HCT116 (cell line): ENCODE data around the gene RAI14. TPM values are rescaled to one million over a fixed set of nuclear protein-coding genes. Genes with fewer than 3 reads are reported as not detected.

Source experiments
- ATAC-seq: fragments of 200-7000 bp; cut with Tn5 transposase; 2 replicates; pipeline ENCODE4 v1.9.1; 2020; ENCODE audit warnings: mild to moderate bottlenecking, moderate library complexity
- BruUV-seq: library from RNA; stranded (reverse); fragments of 400-500 nt; replicated peaks from 2 replicates; lab custom pipeline; 2021; lab: Mats Ljungman, UMichigan
- CTCF ChIA-PET: fragments of 300-600 bp; sonication (Branson Sonifier 250); formaldehyde crosslinking; loops from one replicate; lab custom pipeline; 2021; ENCODE audit warnings: antibody characterized with exemption; lab: Charles Lee
- POLR2A ChIA-PET: fragments of 300-600, 350-600 bp; sonication (Branson Sonifier 250); formaldehyde crosslinking; loops from one replicate; lab custom pipeline; 2021; ENCODE audit warnings: antibody characterized with exemption; lab: Charles Lee
- RAD21 ChIA-PET, 2 experiments: fragments of 300-600 bp; sonication (Branson Sonifier 250); formaldehyde crosslinking; loops; one replicate each; lab custom pipeline; 2023; ENCODE audit warnings: low total read pairs in 2 of 2; ENCODE audit not compliant: uncharacterized antibody in 2 of 2, unreplicated experiment in 2 of 2, low non-redundant PET in 1 of 2; lab: Charles Lee
- DNase-seq: peaks from one replicate; pipeline ENCODE4 v3.0.0-alpha.2; 2010; ENCODE audit warnings: low read depth, low spot score
- H2AFZ ChIP-seq: fragments of 200-600 bp; shearing (Covaris generic), sonication (generic); 2 replicates; pipeline ENCODE4 v1.6.1; 2017; ENCODE audit warnings: low read depth, mixed run types, mixed read lengths, antibody characterized with exemption, low read length; ENCODE audit not compliant: poor library complexity, severe bottlenecking
- H3K27ac ChIP-seq: 2 replicates; pipeline ENCODE4 v1.5.1; 2012; ENCODE audit warnings: low read depth, low read length
- H3K27me3 ChIP-seq: fragments of 200-600 bp; sonication (generic); 2 replicates; pipeline ENCODE4 v1.6.1; 2016; ENCODE audit warnings: mixed run types, low read length, mixed read lengths; ENCODE audit not compliant: insufficient read depth
- H3K36me3 ChIP-seq, 2 experiments: fragments of 200-500 bp in 1 of 2; fragments of 200-600 bp in 1 of 2; sonication (Bioruptor generic) in 1 of 2; sonication (generic) in 1 of 2; 2 replicates each; pipeline versions ENCODE4 v1.5.1 to v1.6.1; 2014 to 2016; ENCODE audit warnings: low read length in 2 of 2, inconsistent platforms in 1 of 2, mixed read lengths in 1 of 2, mixed run types in 1 of 2; ENCODE audit not compliant: insufficient read depth in 2 of 2, control insufficient read depth in 1 of 2
- H3K4me1 ChIP-seq, 2 experiments: fragments of 200-600 bp in 1 of 2; sonication (generic) in 1 of 2; 2 replicates each; pipeline versions ENCODE4 v1.5.1 to v1.6.1; 2012 to 2017; ENCODE audit warnings: low read length in 2 of 2, inconsistent platforms in 1 of 2, mild to moderate bottlenecking in 1 of 2, mixed read lengths in 1 of 2, mixed run types in 1 of 2, moderate library complexity in 1 of 2; ENCODE audit not compliant: insufficient read depth in 2 of 2, control insufficient read depth in 1 of 2
- H3K4me2 ChIP-seq: fragments of 200-600 bp; sonication (generic); 2 replicates; pipeline ENCODE4 v1.6.1; 2017; ENCODE audit warnings: mixed run types, low read length, mixed read lengths
- H3K4me3 ChIP-seq, 2 experiments: fragments of 200-600 bp in 1 of 2; sonication (generic) in 1 of 2; replicated peaks in 1 of 2; 2 replicates each; pipeline ENCODE4 v1.5.1; 2011 to 2016; ENCODE audit warnings: low read length in 2 of 2, control low read depth in 1 of 2, low read depth in 1 of 2, mild to moderate bottlenecking in 1 of 2, mixed read lengths in 1 of 2, mixed run types in 1 of 2
- H3K79me2 ChIP-seq: fragments of 200-600 bp; sonication (generic); 2 replicates; pipeline ENCODE4 v1.6.1; 2017; ENCODE audit warnings: mild to moderate bottlenecking, mixed run types, low read length, moderate library complexity, mixed read lengths; ENCODE audit not compliant: insufficient read depth
- H3K9ac ChIP-seq: fragments of 200-600 bp; sonication (generic); 2 replicates; pipeline ENCODE4 v1.6.1; 2016; ENCODE audit warnings: low read length, mixed read lengths
- H3K9me2 ChIP-seq: fragments of 200-600 bp; sonication (generic), shearing (Covaris generic); 2 replicates; pipeline ENCODE4 v1.6.1; 2017; ENCODE audit warnings: mixed run types, mild to moderate bottlenecking, moderate library complexity; ENCODE audit not compliant: insufficient read depth
- H3K9me3 ChIP-seq, 2 experiments: fragments of 200-500 bp in 1 of 2; fragments of 200-600 bp in 1 of 2; sonication (Bioruptor generic) in 1 of 2; sonication (generic) in 1 of 2; 2 replicates each; pipeline ENCODE4 v1.6.1; 2014 to 2017; ENCODE audit warnings: low read length in 2 of 2, mixed read lengths in 2 of 2, inconsistent platforms in 1 of 2, low read depth in 1 of 2, mild to moderate bottlenecking in 1 of 2, mixed run types in 1 of 2, moderate library complexity in 1 of 2; ENCODE audit not compliant: control insufficient read depth in 1 of 2, insufficient read depth in 1 of 2
- H4K20me1 ChIP-seq: fragments of 200-600 bp; sonication (generic), shearing (Covaris generic); 2 replicates; pipeline ENCODE4 v1.6.1; 2017; ENCODE audit warnings: mixed run types, mild to moderate bottlenecking, moderate library complexity; ENCODE audit not compliant: insufficient read depth
- ATF3 ChIP-seq: IDR thresholded peaks from 2 replicates; pipeline ENCODE4 v1.6.1; 2012
- CTCF ChIP-seq, 3 experiments: fragments of 200-600 bp in 1 of 3; sonication (generic) in 1 of 3; IDR thresholded peaks in 2 of 3; conservative IDR thresholded peaks in 1 of 3; 2 replicates each; pipeline ENCODE4 v1.5.1; 2012 to 2017; ENCODE audit warnings: low read depth in 2 of 3, low read length in 2 of 3, antibody characterized with exemption in 1 of 3, borderline replicate concordance in 1 of 3, control low read depth in 1 of 3, mild to moderate bottlenecking in 1 of 3, mixed read lengths in 1 of 3, mixed run types in 1 of 3, moderate library complexity in 1 of 3; ENCODE audit not compliant: insufficient read depth in 1 of 3
- ELF1 ChIP-seq: IDR thresholded peaks from 2 replicates; pipeline ENCODE4 v1.6.1; 2012; ENCODE audit warnings: low read depth, borderline replicate concordance
- EZH2 ChIP-seq: fragments of 200-600 bp; sonication (generic); IDR thresholded peaks from 2 replicates; pipeline ENCODE4 v1.6.1; 2017; ENCODE audit warnings: antibody characterized with exemption, mixed run types
- EZH2phosphoT487 ChIP-seq: fragments of 200-600 bp; IDR thresholded peaks from 2 replicates; pipeline ENCODE4 v1.6.1; 2018; ENCODE audit warnings: antibody characterized with exemption, borderline replicate concordance
- FOSL1 ChIP-seq: IDR thresholded peaks from 2 replicates; pipeline ENCODE4 v1.6.1; 2012; ENCODE audit warnings: low read depth
- JUND ChIP-seq: IDR thresholded peaks from 2 replicates; pipeline ENCODE4 v1.6.1; 2012
- POLR2A ChIP-seq: IDR thresholded peaks from 2 replicates; pipeline ENCODE4 v1.7.0; 2011; ENCODE audit warnings: borderline replicate concordance; ENCODE audit not compliant: insufficient read depth, insufficient read length; ENCODE audit errors: extremely low read depth
- POLR2AphosphoS5 ChIP-seq: IDR thresholded peaks from 2 replicates; pipeline ENCODE4 v1.6.1; 2011; ENCODE audit warnings: mild to moderate bottlenecking, low read depth, low read length, moderate library complexity
- SIN3A ChIP-seq: IDR thresholded peaks from 2 replicates; pipeline ENCODE4 v1.6.1; 2012; ENCODE audit warnings: low read depth
- SRF ChIP-seq: IDR thresholded peaks from 2 replicates; pipeline ENCODE4 v1.6.1; 2012; ENCODE audit warnings: low read depth
- ZNF274 ChIP-seq: fragments of 200-500 bp; sonication (Bioruptor generic); IDR thresholded peaks from 2 replicates; pipeline ENCODE4 v1.6.1; 2014; ENCODE audit warnings: mild to moderate bottlenecking, low read depth, low read length, inconsistent platforms
- intact Hi-C: fragments of 100-400 bp; cut with micrococcal nuclease; formaldehyde crosslinking; loops from 2 replicates; pipeline ENCODE4 v1.10.0; 2022
- total RNA-seq: library from RNA; stranded (reverse); gene quantifications from one replicate; pipeline ENCODE4 v1.2.1, GENCODE V29; 2021; ENCODE audit not compliant: unreplicated experiment

Gene RAI14
- total RNA-seq, 1 experiment from 2014 or later, result 47.9 TPM

- TF ChIP-seq ZNF274 (no peak), POLR2AphosphoS5 (0 out of 2 replicates have a peak, but pooled peaks have one; percentile 25), EZH2 (no peak), JUND (peak; percentile 75), POLR2A (no peak), SRF (peak; percentile 76; the same call in 1 of the 2 replicates), ATF3 (no peak), CTCF (IDR thresholded peaks at IDR 0.05 in 2 of 3, conservative IDR thresholded peaks at IDR 0.05 in 1 of 3; ENCODE audit: borderline replicate concordance in 1 of 3, insufficient read depth in 1 of 3, low read depth in 2 of 3, low read length in 2 of 3) (no peak), EZH2phosphoT487 (no peak), FOSL1 (peak; percentile 75), ELF1 (no peak; the same call in 1 of the 2 replicates)
Observed at GRCh38 chr5:34686762-34687268, 30.7 kb downstream of the RAI14 start (continued).

- no peaks in the 10 kb centered on the region for H3K27me3 ChIP-seq
- ChIA-PET RAD21 (no interaction called here), CTCF (interaction anchor here (0.7 to 1.1 kb wide), 2 partner anchors 15 to 316 kb away, joined by 3 read pairs; no protein-coding TSS in a partner anchor), POLR2A (interaction anchor here (1.0 kb wide), 1 partner anchor 228 kb away, joined by 3 read pairs; the partner anchor contains the start of genes BRIX1 and RAD1)
- TF ChIP-seq EZH2, result no peak
- TF ChIP-seq SIN3A, result 0 out of 2 replicates have a peak, but pooled peaks have one; percentile 41
- H3K4me1 ChIP-seq, result peaks cover 36 to 51% of the 10 kb centered on the region in 2 experiments
- H3K36me3 ChIP-seq, result no peaks in the 10 kb centered on the region; a peak in 2 of 4 replicates
- intact Hi-C loops, result no loop called here
- H3K4me2 ChIP-seq, result peak overlapping the region; percentile 73
- no peaks in the 10 kb centered on the region for H3K9me3 ChIP-seq
- no peaks in the 10 kb centered on the region for H4K20me1 ChIP-seq
- peak overlapping the region; percentile 37; the same call in 1 of the 2 replicates for H3K27ac ChIP-seq
- H2AFZ ChIP-seq, result no peak overlapping the region
- peaks cover 42% of the 10 kb centered on the region for H3K79me2 ChIP-seq
- peak overlapping the region; percentile 1 to 35; a peak in 2 of 4 replicates for H3K4me3 ChIP-seq
- no peaks in the 10 kb centered on the region for H3K9me2 ChIP-seq
- peak; percentile 28 for DNase-seq
- TSS peak; percentile 15 for BruUV-seq
- ATAC-seq, result peak; percentile 58
- H3K9ac ChIP-seq, result 0 out of 2 replicates have a peak overlapping the region, but pooled peaks have one; percentile 6
Observed at GRCh38 chr5:34687269-34688011, 31.3 kb downstream of the RAI14 start.
